WTC11 (cell line): ENCODE measurements around the gene C1orf115. TPM values are rescaled to one million over a fixed set of nuclear protein-coding genes. Genes with fewer than 3 reads are reported as not detected.
A peak's percentile ranks its signal among the peaks of the same experiment; 100 is the strongest.
"Not testable (repeated sequence)": the region's sequence is repeated elsewhere in the genome, so short reads cannot be mapped to it uniquely, and the experiment has no call there.

Experiments
- ATAC-seq: fragments of 200-7000 bp; cut with Tn5 transposase; 2 replicates; pipeline ENCODE4 v1.10.0; 2021; ENCODE audit warnings: mild to moderate bottlenecking, moderate library complexity
- CTCF ChIA-PET: fragments of 300-600 bp; sonication (Branson Sonifier 250); formaldehyde crosslinking; loops from one replicate; lab custom pipeline; 2021; ENCODE audit warnings: antibody characterized with exemption; lab: Charles Lee
- POLR2A ChIA-PET: fragments of 350-600 bp; sonication (Branson Sonifier 250); formaldehyde crosslinking; loops from one replicate; lab custom pipeline; 2021; ENCODE audit warnings: antibody characterized with exemption; lab: Charles Lee
- DNase-seq: peaks from one replicate; pipeline ENCODE4 v3.0.0; 2021; ENCODE audit warnings: low spot score
- H3K27ac Mint-ChIP-seq: 2 replicates; pipeline ENCODE4 v1.8.0; 2021; ENCODE audit warnings: mixed read lengths
- H3K27me3 Mint-ChIP-seq: 2 replicates; pipeline ENCODE4 v1.8.0; 2021; ENCODE audit warnings: low read depth, mild to moderate bottlenecking, moderate library complexity, mixed read lengths
- H3K36me3 Mint-ChIP-seq: 2 replicates; pipeline ENCODE4 v1.8.0; 2021; ENCODE audit warnings: mixed read lengths
- H3K4me1 Mint-ChIP-seq: 2 replicates; pipeline ENCODE4 v1.8.0; 2022; ENCODE audit warnings: mixed read lengths
- H3K4me3 Mint-ChIP-seq: 2 replicates; pipeline ENCODE4 v1.8.0; 2021; ENCODE audit warnings: mild to moderate bottlenecking, moderate library complexity, mixed read lengths
- H3K9me3 Mint-ChIP-seq: 2 replicates; pipeline ENCODE4 v1.8.0; 2021; ENCODE audit warnings: mixed read lengths
- CBFB ChIP-seq: sonication (generic); formaldehyde crosslinking; IDR thresholded peaks from 2 replicates; pipeline ENCODE4 v1.8.1; 2022; ENCODE audit warnings: mild to moderate bottlenecking, low read depth, missing genetic modification reagents
- CREM ChIP-seq: sonication (generic); formaldehyde crosslinking; IDR thresholded peaks from 2 replicates; pipeline ENCODE4 v1.8.1; 2022; ENCODE audit warnings: mild to moderate bottlenecking, missing genetic modification reagents, moderate library complexity
- ELF4 ChIP-seq: sonication (generic); formaldehyde crosslinking; IDR thresholded peaks from 2 replicates; pipeline ENCODE4 v1.8.1; 2022; ENCODE audit warnings: low read depth, mild to moderate bottlenecking, moderate library complexity, missing genetic modification reagents
- HMGXB4 ChIP-seq: sonication (generic); formaldehyde crosslinking; IDR thresholded peaks from 2 replicates; pipeline ENCODE4 v1.8.1; 2023; ENCODE audit warnings: mild to moderate bottlenecking, moderate library complexity, missing genetic modification reagents
- MYBL2 ChIP-seq: sonication (generic); formaldehyde crosslinking; IDR thresholded peaks from 2 replicates; pipeline ENCODE4 v1.8.1; 2023; ENCODE audit warnings: mild to moderate bottlenecking, moderate library complexity, missing genetic modification reagents
- NFE2L1 ChIP-seq: sonication (generic); formaldehyde crosslinking; IDR thresholded peaks from 2 replicates; pipeline ENCODE4 v1.8.1; 2023; ENCODE audit warnings: missing genetic modification reagents
- NR2C2 ChIP-seq: sonication (generic); formaldehyde crosslinking; IDR thresholded peaks from 2 replicates; pipeline ENCODE4 v1.8.0; 2022; ENCODE audit warnings: mild to moderate bottlenecking, missing genetic modification reagents
- TCF7 ChIP-seq: sonication (generic); formaldehyde crosslinking; IDR thresholded peaks from 2 replicates; pipeline ENCODE4 v1.8.0; 2022; ENCODE audit warnings: mild to moderate bottlenecking, low read depth, missing genetic modification reagents, moderate library complexity
- TEAD1 ChIP-seq: sonication (generic); formaldehyde crosslinking; IDR thresholded peaks from 2 replicates; pipeline ENCODE4 v1.8.0; 2022; ENCODE audit warnings: mild to moderate bottlenecking, missing genetic modification reagents
- TP53 ChIP-seq: sonication (generic); formaldehyde crosslinking; IDR thresholded peaks from 2 replicates; pipeline ENCODE4 v1.8.1; 2023; ENCODE audit warnings: mild to moderate bottlenecking, missing genetic modification reagents
- ZNF219 ChIP-seq: sonication (generic); formaldehyde crosslinking; IDR thresholded peaks from 2 replicates; pipeline ENCODE4 v1.8.0; 2023; ENCODE audit warnings: missing genetic modification reagents, mild to moderate bottlenecking, borderline replicate concordance
- ZNF232 ChIP-seq: sonication (generic); formaldehyde crosslinking; IDR thresholded peaks from 2 replicates; pipeline ENCODE4 v1.8.0; 2022; ENCODE audit warnings: mild to moderate bottlenecking, missing genetic modification reagents
- ZNF317 ChIP-seq: sonication (generic); formaldehyde crosslinking; IDR thresholded peaks from 2 replicates; pipeline ENCODE4 v1.8.1; 2023; ENCODE audit warnings: low read depth, mild to moderate bottlenecking, moderate library complexity, missing genetic modification reagents, borderline replicate concordance
- ZNF396 ChIP-seq: fragments of 250-450 bp; sonication (Bioruptor Pico); IDR thresholded peaks from 2 replicates; pipeline ENCODE4 v1.8.0; 2021; ENCODE audit warnings: mild to moderate bottlenecking, moderate library complexity, borderline replicate concordance
- ZNF416 ChIP-seq: fragments of 250-450 bp; sonication (Bioruptor Pico); IDR thresholded peaks from 2 replicates; pipeline ENCODE4 v1.9.0; 2021; ENCODE audit warnings: mild to moderate bottlenecking, inconsistent platforms
- total RNA-seq: library from RNA; stranded (reverse); gene quantifications from 3 replicates; pipeline ENCODE4 v1.2.3, GENCODE V29; 2021
- TF ChIP-seq, protein P1 (sequence below): sonication (generic); formaldehyde crosslinking; IDR thresholded peaks from 2 replicates; pipeline ENCODE4 v1.8.0; 2023; ENCODE audit warnings: mild to moderate bottlenecking, missing genetic modification reagents
- TF ChIP-seq, protein P2 (sequence below): fragments of 200-600 bp; IDR thresholded peaks from 2 replicates; pipeline ENCODE4 v1.8.0; 2022; ENCODE audit warnings: antibody characterized with exemption
- TF ChIP-seq, protein P3 (sequence below): sonication (generic); formaldehyde crosslinking; IDR thresholded peaks from 2 replicates; pipeline ENCODE4 v1.8.1; 2022; ENCODE audit warnings: low read depth, missing genetic modification reagents, borderline replicate concordance

C1orf115 gene
- total RNA-seq, 1 experiment from 2014 or later = 10.0 TPM

GRCh38 chr1:220717800-220718640 lies 27.9 kb downstream of the C1orf115 start:
- H3K27ac Mint-ChIP-seq = no peak overlapping the region
- H3K9me3 Mint-ChIP-seq = peaks cover 42% of the 10 kb centered on the region
- no peak overlapping the region for H3K4me3 Mint-ChIP-seq
- DNase-seq = no peak
- H3K36me3 Mint-ChIP-seq = peaks cover 27% of the 10 kb centered on the region
- TF ChIP-seq TCF7 (CRISPR knock-in tag) (no peak), ZNF416 (CRISPR knock-in tag) (no peak), ELF4 (CRISPR knock-in tag) (no peak), CBFB (CRISPR knock-in tag) (no peak), CREM (CRISPR knock-in tag) (no peak)
- TF ChIP-seq, protein P1, sequence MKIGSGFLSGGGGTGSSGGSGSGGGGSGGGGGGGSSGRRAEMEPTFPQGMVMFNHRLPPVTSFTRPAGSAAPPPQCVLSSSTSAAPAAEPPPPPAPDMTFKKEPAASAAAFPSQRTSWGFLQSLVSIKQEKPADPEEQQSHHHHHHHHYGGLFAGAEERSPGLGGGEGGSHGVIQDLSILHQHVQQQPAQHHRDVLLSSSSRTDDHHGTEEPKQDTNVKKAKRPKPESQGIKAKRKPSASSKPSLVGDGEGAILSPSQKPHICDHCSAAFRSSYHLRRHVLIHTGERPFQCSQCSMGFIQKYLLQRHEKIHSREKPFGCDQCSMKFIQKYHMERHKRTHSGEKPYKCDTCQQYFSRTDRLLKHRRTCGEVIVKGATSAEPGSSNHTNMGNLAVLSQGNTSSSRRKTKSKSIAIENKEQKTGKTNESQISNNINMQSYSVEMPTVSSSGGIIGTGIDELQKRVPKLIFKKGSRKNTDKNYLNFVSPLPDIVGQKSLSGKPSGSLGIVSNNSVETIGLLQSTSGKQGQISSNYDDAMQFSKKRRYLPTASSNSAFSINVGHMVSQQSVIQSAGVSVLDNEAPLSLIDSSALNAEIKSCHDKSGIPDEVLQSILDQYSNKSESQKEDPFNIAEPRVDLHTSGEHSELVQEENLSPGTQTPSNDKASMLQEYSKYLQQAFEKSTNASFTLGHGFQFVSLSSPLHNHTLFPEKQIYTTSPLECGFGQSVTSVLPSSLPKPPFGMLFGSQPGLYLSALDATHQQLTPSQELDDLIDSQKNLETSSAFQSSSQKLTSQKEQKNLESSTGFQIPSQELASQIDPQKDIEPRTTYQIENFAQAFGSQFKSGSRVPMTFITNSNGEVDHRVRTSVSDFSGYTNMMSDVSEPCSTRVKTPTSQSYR (CRISPR knock-in tag) = no peak
- CTCF ChIA-PET = interaction anchor here (2.7 kb wide), 1 partner anchor 15 kb away, joined by 8 read pairs; no protein-coding TSS in a partner anchor
- POLR2A ChIA-PET = no interaction called here
- no peaks in the 10 kb centered on the region for H3K4me1 Mint-ChIP-seq
- ATAC-seq = no peak
- H3K27me3 Mint-ChIP-seq = no peaks in the 10 kb centered on the region; the same call in 1 of the 2 replicates

DNA sequence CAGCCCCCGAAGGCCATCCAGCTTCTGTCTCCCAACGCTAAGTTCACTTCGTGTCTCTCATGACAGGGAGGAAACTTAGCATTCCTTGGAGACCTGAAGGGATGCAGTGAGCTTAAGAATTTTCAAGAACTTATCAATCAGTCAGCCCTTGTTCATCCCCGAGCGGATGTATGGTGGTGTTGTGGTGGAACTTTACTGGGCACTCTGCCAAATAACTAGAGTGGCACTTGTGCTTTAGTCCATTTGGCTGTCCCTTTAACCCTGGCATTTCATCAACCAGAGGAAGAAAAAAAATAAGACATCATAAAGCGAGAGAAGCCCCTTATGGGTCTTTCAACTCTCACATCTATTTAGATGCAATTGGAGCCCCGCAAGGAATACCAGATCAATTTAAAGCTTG lies 31.1 kb downstream of the C1orf115 start:
- H3K27me3 Mint-ChIP-seq, ATAC-seq, H3K36me3 Mint-ChIP-seq, H3K27ac Mint-ChIP-seq, POLR2A ChIA-PET, H3K4me1 Mint-ChIP-seq, DNase-seq, H3K4me3 Mint-ChIP-seq: not testable (repeated sequence)
- CTCF ChIA-PET = interaction anchor here (4.3 kb wide), 1 partner anchor 12 kb away, joined by 27 read pairs; no protein-coding TSS in a partner anchor
- H3K9me3 Mint-ChIP-seq = peaks cover 15% of the 10 kb centered on the region

GRCh38 chr1:220726634-220727033 lies 36.5 kb downstream of the C1orf115 start:
- no peaks in the 10 kb centered on the region for H3K4me1 Mint-ChIP-seq
- H3K27me3 Mint-ChIP-seq = peaks cover 4% of the 10 kb centered on the region; the same call in 1 of the 2 replicates
- no peak for TF ChIP-seq ZNF232
- TF ChIP-seq, protein P2, sequence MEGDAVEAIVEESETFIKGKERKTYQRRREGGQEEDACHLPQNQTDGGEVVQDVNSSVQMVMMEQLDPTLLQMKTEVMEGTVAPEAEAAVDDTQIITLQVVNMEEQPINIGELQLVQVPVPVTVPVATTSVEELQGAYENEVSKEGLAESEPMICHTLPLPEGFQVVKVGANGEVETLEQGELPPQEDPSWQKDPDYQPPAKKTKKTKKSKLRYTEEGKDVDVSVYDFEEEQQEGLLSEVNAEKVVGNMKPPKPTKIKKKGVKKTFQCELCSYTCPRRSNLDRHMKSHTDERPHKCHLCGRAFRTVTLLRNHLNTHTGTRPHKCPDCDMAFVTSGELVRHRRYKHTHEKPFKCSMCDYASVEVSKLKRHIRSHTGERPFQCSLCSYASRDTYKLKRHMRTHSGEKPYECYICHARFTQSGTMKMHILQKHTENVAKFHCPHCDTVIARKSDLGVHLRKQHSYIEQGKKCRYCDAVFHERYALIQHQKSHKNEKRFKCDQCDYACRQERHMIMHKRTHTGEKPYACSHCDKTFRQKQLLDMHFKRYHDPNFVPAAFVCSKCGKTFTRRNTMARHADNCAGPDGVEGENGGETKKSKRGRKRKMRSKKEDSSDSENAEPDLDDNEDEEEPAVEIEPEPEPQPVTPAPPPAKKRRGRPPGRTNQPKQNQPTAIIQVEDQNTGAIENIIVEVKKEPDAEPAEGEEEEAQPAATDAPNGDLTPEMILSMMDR = peak; percentile 56
- TF ChIP-seq, all 79 proteins: peak for 1
- Mint-ChIP-seq H3K9me3 (no peaks in the 10 kb centered on the region), H3K36me3 (no peaks in the 10 kb centered on the region), H3K27ac (no peak overlapping the region), H3K4me3 (no peak overlapping the region)
- POLR2A ChIA-PET = no interaction called here
- peak; percentile 91 for ATAC-seq
- peak; percentile 39 for DNase-seq
- CTCF ChIA-PET = interaction anchor here (0.6 to 1.4 kb wide), 5 partner anchors 21 to 49 kb away, joined by 3 to 4 read pairs (median 4); partner anchors contain the start of gene MTARC2

- no peak for ATAC-seq
- Mint-ChIP-seq H3K4me1 (no peaks in the 10 kb centered on the region), H3K36me3 (no peaks in the 10 kb centered on the region), H3K9me3 (no peaks in the 10 kb centered on the region), H3K27ac (no peak overlapping the region), H3K4me3 (no peak overlapping the region), H3K27me3 (peaks cover 4% of the 10 kb centered on the region; the same call in 1 of the 2 replicates)
- DNase-seq = no peak
- ChIA-PET CTCF (interaction anchor here (0.7 to 1.1 kb wide), 2 partner anchors 20 to 60 kb away, joined by 3 to 4 read pairs; partner anchors contain the start of gene MTARC2), POLR2A (no interaction called here)
- TF ChIP-seq NR2C2 (CRISPR knock-in tag) = no peak
- no peak for TF ChIP-seq ZNF317 (CRISPR knock-in tag)
- TF ChIP-seq, protein P3, sequence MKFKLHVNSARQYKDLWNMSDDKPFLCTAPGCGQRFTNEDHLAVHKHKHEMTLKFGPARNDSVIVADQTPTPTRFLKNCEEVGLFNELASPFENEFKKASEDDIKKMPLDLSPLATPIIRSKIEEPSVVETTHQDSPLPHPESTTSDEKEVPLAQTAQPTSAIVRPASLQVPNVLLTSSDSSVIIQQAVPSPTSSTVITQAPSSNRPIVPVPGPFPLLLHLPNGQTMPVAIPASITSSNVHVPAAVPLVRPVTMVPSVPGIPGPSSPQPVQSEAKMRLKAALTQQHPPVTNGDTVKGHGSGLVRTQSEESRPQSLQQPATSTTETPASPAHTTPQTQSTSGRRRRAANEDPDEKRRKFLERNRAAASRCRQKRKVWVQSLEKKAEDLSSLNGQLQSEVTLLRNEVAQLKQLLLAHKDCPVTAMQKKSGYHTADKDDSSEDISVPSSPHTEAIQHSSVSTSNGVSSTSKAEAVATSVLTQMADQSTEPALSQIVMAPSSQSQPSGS (CRISPR knock-in tag) = no peak
- no peak for TF ChIP-seq HMGXB4
- TF ChIP-seq TEAD1 (CRISPR knock-in tag) = no peak
- no peak for TF ChIP-seq ZNF219 (CRISPR knock-in tag)
- no peak for TF ChIP-seq NFE2L1
- TF ChIP-seq ZNF396 (CRISPR knock-in tag) = no peak
- no peak for TF ChIP-seq MYBL2 (CRISPR knock-in tag)
- no peak for TF ChIP-seq TP53
These were observed 37.4 kb downstream of the C1orf115 start for GRCh38 chr1:220727519-220727918.
